ENCODE data around the gene FAM210A.

The FAM210A gene

DNA sequence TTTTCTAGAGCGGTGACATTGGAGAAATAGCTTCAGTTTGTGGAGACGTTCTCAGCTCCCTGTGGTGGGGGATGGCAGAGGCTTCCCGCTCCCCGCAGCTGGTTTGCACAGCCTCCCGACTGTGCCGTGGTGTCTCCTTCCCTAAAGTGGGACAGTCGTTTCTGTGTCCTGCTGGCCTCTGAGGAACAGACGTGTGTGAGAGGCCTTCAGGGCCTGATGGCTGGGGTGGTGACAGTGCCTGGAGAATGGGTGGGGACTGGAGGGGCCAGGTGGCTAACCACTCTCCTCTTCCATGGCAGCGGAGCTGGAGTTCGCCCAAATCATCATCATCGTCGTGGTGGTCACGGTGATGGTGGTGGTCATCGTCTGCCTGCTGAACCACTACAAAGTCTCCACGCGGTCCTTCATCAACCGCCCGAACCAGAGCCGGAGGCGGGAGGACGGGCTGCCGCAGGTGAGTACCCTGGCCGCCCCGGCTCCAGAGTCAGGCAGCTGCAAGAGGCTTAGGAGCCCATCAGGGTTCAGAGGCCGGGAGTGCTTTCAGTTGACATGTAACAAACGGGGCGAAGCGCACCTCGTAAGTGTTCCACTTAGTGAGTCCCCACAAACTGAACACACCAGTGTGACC is 105.4 kb downstream of the FAM210A start:
- no peak for DNase-seq

DNA sequence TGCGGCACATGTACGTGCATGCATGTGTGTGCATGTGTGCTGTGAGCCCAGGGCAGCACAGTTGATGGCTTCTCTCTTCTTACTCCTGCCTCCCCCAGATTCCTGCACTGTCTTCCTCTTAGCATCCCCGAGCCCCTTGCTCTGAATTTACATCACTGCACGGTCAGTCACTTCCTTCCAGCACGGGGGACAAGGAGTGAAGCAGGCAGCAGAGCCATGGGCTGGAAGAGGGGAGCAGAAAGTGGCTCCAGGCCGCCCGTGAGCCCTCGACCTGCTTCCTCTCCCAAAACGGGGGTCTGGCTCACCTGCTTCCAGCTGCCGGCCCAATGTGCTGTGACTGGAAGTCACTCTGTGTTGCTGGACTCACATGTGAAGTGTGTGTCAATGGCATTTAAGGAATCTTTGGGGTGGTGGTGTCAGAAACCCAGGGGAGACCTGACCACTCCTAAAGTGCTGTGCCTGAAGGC is 106.1 kb downstream of the FAM210A start:
- peak; percentile 42 for DNase-seq

DNA sequence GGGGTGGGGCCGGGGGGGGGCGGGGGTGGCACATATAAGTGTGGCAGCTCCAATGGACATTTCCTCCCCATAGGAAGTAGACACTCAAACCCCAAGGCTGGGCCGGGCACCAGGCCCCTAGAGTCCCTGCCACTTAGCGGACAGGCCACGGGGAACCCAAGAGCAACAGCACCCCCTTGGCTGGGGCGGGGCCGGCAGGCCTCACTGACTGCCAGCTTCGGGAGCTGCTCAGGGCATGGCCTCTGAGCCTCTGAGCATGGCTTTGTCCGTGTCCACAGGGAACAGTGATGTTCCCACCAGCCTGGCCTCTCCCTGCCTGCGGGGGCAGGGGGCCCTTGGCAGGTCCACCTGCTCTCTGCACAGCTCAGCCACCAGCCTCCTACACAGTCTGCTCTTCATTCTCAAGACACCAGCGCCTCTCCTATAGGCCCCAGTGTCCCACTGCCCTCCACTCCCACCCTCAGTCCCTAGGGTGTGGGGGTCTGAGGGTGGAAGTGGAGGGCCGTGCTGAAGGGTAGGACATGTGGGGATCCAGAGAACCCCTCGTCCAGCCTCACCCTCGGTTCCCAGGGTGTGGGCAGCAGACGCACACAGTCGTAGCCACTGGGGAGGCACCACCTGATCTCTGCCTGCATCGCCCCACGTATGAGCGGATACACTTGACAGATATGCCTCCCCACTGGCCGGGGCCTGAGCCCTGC is 106.7 kb downstream of the FAM210A start:
- DNase-seq, result no peak

DNA sequence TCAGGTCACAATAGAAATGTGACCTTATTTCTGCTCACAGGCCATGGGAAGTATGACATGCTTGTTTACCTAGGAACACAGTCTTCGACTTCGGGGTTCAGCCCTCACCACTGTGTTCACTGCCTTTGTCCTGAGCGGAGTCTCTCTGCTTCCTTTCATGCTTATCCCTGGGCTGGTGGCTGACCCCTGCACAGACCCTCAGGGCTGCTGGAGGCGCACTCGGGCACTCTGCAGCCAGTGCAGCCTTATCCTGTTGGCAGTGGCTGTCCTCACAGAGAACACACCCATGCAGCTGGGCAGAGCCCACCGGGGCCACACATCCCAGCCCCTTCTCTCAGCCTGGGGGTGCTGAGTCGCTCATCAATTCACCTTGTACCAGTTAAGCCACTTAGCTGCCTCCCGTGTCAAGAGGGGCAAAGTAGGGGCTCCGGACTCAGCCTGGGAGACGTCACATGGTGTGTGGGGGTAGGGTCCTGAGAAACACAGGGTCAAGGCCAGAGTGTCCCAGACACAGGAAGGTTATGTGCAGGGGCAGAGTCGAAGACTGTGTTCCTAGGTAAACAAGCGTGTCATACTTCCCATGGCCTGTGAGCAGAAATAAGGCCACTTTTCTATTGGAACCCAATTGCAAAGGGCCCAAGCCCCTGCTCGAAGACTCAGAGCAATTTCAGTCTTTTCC is 107.5 kb downstream of the FAM210A start:
- no peak for DNase-seq

DNA sequence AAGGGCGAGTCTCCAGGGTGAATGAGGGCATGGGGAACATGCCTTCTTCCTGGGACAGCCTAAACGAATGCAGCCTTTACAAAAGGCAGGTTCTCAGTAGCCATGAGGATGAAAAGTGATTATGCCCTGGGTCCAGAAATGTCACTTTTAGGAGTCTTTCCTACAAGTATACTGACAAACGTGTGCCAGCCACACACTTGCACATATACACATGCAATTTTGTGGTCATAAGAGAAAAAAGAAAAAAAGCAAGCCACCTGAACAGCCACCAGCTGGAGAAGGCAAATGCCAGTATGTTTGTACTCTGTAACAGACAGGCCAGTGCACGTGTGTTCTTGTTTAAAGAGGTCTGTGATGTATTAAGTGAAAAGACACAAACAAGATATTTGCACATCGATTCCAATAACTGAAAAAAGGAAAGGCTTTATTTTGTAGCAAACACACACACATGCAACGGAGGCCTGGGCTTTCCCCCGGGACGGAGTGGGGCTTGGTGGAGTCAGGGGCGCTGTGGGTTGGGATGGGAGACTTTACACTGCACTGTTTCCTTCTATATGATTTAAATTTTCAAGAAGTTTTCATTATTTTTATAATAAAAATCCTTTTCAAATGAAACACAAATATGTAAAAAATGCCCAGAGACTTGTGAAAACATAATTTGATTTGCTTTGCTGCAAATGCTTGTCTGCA is 108.4 kb downstream of the FAM210A start:
- no peak for DNase-seq

DNA sequence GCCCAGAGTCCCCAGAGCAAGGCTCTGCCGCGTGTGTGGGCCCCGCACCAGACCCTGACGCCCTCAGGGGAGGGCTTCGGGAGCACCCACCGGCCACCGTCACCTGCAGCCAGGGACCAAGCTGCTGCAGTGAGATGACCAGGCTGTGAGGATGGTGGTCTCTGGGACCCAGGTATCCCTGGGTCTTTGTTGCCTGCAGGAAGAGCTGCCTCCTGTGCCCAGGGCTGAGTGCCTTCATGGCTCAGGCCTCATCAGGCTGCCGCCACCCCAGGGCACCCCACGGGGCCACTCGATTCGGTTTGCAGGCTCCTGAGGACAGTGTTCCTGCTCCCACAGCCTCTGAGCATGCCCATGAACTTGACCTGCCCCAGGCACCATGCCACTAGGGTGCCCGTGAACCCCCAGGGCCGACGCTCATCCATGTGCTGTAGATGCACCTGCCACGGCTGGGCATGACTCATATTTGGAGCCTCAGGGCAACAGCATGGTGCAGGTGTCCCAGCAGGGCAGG is 109.8 kb downstream of the FAM210A start:
- DNase-seq, result no peak

DNA sequence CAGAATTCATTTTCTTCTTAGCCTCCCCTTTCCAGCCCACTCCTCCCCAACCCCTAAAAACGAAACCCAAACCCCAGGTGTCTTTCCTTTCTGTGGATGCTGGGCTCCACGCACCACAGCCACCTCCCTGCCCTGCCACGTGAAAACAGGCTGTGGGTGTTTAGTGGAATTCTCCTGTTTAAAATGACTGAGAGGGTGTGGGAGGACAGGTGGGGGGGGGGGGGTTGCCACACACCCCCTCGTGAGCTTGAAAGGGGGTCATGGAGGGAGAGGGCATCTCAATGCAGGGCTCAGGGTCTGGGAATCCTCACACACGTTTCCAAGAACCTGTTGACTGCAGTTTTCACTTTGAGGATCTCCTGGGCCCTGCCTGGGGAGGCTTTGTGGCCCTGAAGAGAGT is 110.3 kb downstream of the FAM210A start:
- no peak for DNase-seq

DNA sequence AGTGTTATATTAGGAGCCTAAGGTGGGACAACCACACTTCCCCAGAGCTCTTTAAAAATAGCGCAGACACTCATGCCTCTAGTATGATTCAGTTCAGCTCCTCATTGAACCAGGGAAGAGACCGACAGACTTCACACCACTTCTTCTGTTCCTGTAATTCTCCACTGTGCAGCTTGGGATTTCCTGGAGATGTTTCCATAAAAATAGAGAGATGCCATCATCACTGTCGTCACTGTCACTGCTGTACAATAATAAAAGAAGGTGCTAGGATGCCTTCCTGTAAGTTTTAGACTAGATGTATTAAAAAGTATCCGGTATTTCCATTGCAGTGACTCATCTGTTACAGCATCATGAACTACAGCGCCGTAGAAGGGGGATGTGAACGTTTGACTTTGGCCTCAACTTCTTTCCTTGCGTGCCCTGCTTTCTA is 110.9 kb downstream of the FAM210A start:
- DNase-seq, result no peak

DNA sequence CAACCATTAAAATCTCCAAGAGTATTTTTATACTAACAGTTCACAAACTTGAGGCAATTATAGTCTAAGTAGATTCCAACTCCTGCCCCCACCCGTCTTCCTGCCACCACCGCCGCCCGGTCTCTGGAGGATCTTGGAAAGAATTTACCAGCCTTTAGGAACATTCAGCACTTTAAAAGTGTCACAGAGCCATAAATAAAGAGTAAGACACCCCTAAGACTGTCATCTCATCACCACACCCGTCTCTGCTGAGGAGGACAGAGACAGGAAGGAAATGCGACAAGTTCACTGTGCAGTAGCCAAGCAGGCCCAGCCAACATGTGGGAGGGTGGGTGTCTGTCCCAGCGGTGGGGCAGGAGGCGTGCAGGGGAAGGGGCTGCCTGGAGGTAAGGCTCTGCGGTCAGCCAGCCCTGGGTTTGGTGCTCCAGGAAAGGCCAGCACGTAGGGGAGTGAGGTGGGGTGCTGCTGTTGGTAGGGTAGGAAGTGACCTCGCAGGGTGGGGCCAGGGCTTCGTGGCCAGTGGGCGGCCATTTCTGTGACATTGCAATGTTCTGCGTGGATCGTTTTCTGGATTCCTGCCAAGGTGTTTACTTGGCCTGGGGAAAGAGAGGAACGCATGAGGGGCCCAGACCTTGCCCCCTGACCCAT is 111.6 kb downstream of the FAM210A start:
- no peak for DNase-seq

DNA sequence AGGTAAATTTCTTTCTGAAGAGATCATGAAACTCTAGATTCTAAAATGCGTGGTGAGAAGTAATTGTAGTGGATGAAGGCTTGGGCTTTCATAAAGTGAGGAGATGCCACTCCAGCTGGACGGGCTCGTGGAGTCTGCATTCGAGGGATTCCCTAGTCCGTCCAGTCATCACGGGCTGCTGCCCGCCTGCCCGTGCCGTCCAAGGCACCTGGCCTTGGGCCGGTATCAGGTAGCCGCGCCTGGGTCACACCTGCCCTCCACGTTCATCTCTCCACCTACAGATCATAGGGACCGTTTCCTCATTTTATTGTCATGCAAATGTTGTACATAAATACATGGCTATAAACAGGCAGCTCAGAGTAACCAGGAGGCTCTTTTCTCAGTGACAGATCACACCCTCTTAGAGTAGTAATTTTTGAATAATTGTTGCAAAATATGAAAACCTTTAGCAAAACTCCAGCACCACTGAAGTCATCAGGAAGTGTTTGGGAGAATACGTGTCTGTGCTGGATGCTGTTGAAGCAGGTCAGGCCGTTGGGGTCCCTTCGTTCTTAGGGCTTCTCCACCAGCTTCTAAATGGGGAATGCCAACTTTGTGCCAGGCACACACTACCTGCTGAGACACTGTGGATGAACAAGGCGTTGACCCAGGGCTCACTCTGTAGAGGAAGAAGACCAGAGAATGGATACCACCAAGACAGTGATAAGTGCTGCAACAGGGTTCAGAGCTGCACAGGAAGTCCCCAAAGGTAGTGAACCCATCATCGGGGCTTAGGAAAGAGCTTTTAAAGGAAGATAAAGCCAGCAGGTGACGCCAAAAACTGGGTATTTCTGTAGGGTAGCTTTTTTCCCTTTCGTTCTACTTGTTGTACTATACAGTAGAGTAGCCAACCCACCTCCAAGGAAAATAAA is 112.5 kb downstream of the FAM210A start:
- DNase-seq, result no peak

Measured in retina (tissue), 1 donor.